SH-SY5Y (cell line): ENCODE results near the gene TRDN.

ENCODE experiments used
- GATA2 ChIP-seq: IDR thresholded peaks from 2 replicates; pipeline ENCODE4 v1.6.1; 2011; ENCODE audit warnings: mild to moderate bottlenecking, low read depth, low read length
- GATA3 ChIP-seq: IDR thresholded peaks from 2 replicates; pipeline ENCODE4 v1.6.1; 2011; ENCODE audit warnings: low read depth, mild to moderate bottlenecking, low read length, moderate library complexity

- no peak for TF ChIP-seq GATA3
- TF ChIP-seq GATA2 = no peak
Observed at GRCh38 chr6:123427008-123427407, 209.7 kb downstream of the TRDN start.
